DOHH2 (cell line): ENCODE measurements around the gene LIFR.

Experiments used
- CTCF ChIP-seq: fragments of 200-600 bp; sonication (generic); IDR thresholded peaks from one replicate; pipeline ENCODE4 v1.5.1; 2014; ENCODE audit warnings: antibody characterized with exemption, mild to moderate bottlenecking, low read depth, low read length; ENCODE audit not compliant: poor library complexity, severe bottlenecking
- EZH2phosphoT487 ChIP-seq: fragments of 200-600 bp; sonication (generic); IDR thresholded peaks from 2 replicates; pipeline ENCODE4 v1.6.1; 2017; ENCODE audit warnings: borderline replicate concordance, mild to moderate bottlenecking, antibody characterized with exemption, low read length, moderate library complexity, mixed read lengths

- TF ChIP-seq CTCF, result no peak
- TF ChIP-seq EZH2phosphoT487, result no peak
Observed at GRCh38 chr5:38543074-38543473, 13.4 kb downstream of the LIFR start.
